Sigmoid colon (tissue), 4 donors: ENCODE results near the gene SCN10A.

ENCODE experiments used
- CTCF ChIP-seq, 4 experiments: fragments of 450-650 bp in 3 of 4; fragments of 200-600 bp in 1 of 4; IDR thresholded peaks; one replicate each; pipeline ENCODE4 v1.5.1; 2016 to 2019; ENCODE audit warnings: antibody characterized with exemption in 4 of 4, mild to moderate bottlenecking in 3 of 4, moderate library complexity in 2 of 4
- EP300 ChIP-seq, 4 donors: sonication (generic); formaldehyde crosslinking; IDR thresholded peaks; one replicate each; pipeline ENCODE4 v1.6.1; 2017; ENCODE audit warnings: antibody characterized with exemption in 4 of 4
- POLR2A ChIP-seq, 2 donors: fragments of 450-650 bp; IDR thresholded peaks; one replicate each; pipeline ENCODE4 v1.6.1; 2016; ENCODE audit warnings: antibody characterized with exemption in 2 of 2, mild to moderate bottlenecking in 2 of 2, moderate library complexity in 2 of 2

DNA sequence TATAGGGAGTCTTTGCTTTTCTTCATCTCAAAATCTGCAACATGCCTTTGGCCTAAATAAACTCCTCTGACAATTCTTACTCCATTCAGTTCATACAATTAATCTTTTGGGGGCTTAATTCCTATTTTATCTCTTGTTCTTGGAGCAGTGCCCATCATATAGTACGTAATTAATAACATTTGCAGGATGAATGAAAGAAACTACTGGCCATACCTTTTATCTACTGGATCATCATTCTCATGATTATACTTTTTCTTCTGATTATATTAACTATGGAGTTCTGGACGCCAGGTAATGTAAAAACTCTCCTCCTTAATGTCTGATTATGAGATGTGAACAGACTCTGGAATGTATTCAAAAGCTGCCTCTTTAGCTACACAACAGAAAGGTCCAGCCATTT lies 120.0 kb downstream of the SCN10A start:
- TF ChIP-seq POLR2A (IDR thresholded peaks at IDR 0.05) (no peak), EP300 (IDR thresholded peaks at IDR 0.05) (no peak), CTCF (IDR thresholded peaks at IDR 0.05) (no peak)
